H9 (cell line): Measurements from ENCODE around the gene CENPP. TPM values are rescaled to one million over a fixed set of nuclear protein-coding genes. Genes with fewer than 3 reads are reported as not detected.

Source experiments
- DNase-seq: peaks from one replicate; pipeline ENCODE4 v3.0.0-alpha.2; 2017
- H2AFZ ChIP-seq: one replicate; pipeline ENCODE4 v1.6.1; 2013; ENCODE audit warnings: mild to moderate bottlenecking, low read length, control low read depth, moderate library complexity
- H2AK5ac ChIP-seq: 2 replicates; pipeline ENCODE4 v1.6.1; 2013; ENCODE audit warnings: low read length, control low read depth, mixed read lengths; ENCODE audit not compliant: insufficient read length
- H2BK120ac ChIP-seq: one replicate; pipeline ENCODE4 v1.6.1; 2013; ENCODE audit warnings: low read depth, mild to moderate bottlenecking, low read length, control low read depth, inconsistent platforms; ENCODE audit not compliant: poor library complexity, severe bottlenecking
- H2BK12ac ChIP-seq: 2 replicates; pipeline ENCODE4 v1.6.1; 2013; ENCODE audit warnings: low read length, control low read depth, mixed read lengths, low read depth; ENCODE audit not compliant: insufficient read length
- H2BK15ac ChIP-seq: 2 replicates; pipeline ENCODE4 v1.6.1; 2013; ENCODE audit warnings: low read depth, low read length, control low read depth
- H2BK20ac ChIP-seq: one replicate; pipeline ENCODE4 v1.6.1; 2013; ENCODE audit warnings: low read depth, mild to moderate bottlenecking, low read length, control low read depth, inconsistent platforms; ENCODE audit not compliant: poor library complexity, severe bottlenecking
- H2BK5ac ChIP-seq: 2 replicates; pipeline ENCODE4 v1.6.1; 2013; ENCODE audit warnings: low read length, control low read depth, mixed read lengths; ENCODE audit not compliant: insufficient read length
- H3K14ac ChIP-seq: 2 replicates; pipeline ENCODE4 v1.6.1; 2013; ENCODE audit warnings: low read length, control low read depth; ENCODE audit not compliant: insufficient read depth
- H3K18ac ChIP-seq: 2 replicates; pipeline ENCODE4 v1.6.1; 2013; ENCODE audit warnings: low read depth, mild to moderate bottlenecking, mixed read lengths, low read length, control low read depth; ENCODE audit not compliant: insufficient read length
- H3K23ac ChIP-seq: 2 replicates; pipeline ENCODE4 v1.6.1; 2013; ENCODE audit warnings: low read length, control low read depth, mixed read lengths, low read depth; ENCODE audit not compliant: insufficient read length
- H3K23me2 ChIP-seq: 2 replicates; pipeline ENCODE4 v1.6.1; 2013; ENCODE audit warnings: low read depth, mild to moderate bottlenecking, mixed read lengths, low read length, control low read depth; ENCODE audit not compliant: insufficient read length, poor library complexity, severe bottlenecking
- H3K27ac ChIP-seq: 2 replicates; pipeline ENCODE4 v1.5.1; 2013; ENCODE audit warnings: low read length, control low read depth, mixed read lengths, low read depth; ENCODE audit not compliant: insufficient read length
- H3K27me3 ChIP-seq: 2 replicates; pipeline ENCODE4 v1.6.1; 2013; ENCODE audit warnings: low read length, control low read depth, inconsistent platforms; ENCODE audit not compliant: insufficient read depth
- H3K4ac ChIP-seq: 2 replicates; pipeline ENCODE4 v1.6.1; 2013; ENCODE audit warnings: low read depth, mild to moderate bottlenecking, control low read depth, inconsistent platforms, low read length, moderate library complexity
- H3K4me1 ChIP-seq: 2 replicates; pipeline ENCODE4 v1.6.1; 2013; ENCODE audit warnings: low read length, control low read depth, inconsistent platforms; ENCODE audit not compliant: insufficient read depth
- H3K4me2 ChIP-seq: 2 replicates; pipeline ENCODE4 v1.6.1; 2013; ENCODE audit warnings: low read length, control low read depth, mixed read lengths; ENCODE audit not compliant: insufficient read length, insufficient read depth
- H3K56ac ChIP-seq: 2 replicates; pipeline ENCODE4 v1.6.1; 2013; ENCODE audit warnings: low read depth, mild to moderate bottlenecking, mixed read lengths, low read length, control low read depth; ENCODE audit not compliant: insufficient read length
- H3K79me1 ChIP-seq: 2 replicates; pipeline ENCODE4 v1.6.1; 2013; ENCODE audit warnings: low read depth, mild to moderate bottlenecking, moderate library complexity, low read length, control low read depth, inconsistent platforms; ENCODE audit not compliant: insufficient read depth, poor library complexity, severe bottlenecking
- H3K79me2 ChIP-seq: 2 replicates; pipeline ENCODE4 v1.6.1; 2013; ENCODE audit warnings: low read length, control low read depth, inconsistent platforms; ENCODE audit not compliant: insufficient read depth
- H3K9ac ChIP-seq: 2 replicates; pipeline ENCODE4 v1.6.1; 2013; ENCODE audit warnings: low read length, control low read depth, mixed read lengths; ENCODE audit not compliant: insufficient read length; ENCODE audit errors: extremely low read depth
- H3K9me3 ChIP-seq: one replicate; pipeline ENCODE4 v1.6.1; 2013; ENCODE audit warnings: low read depth, low read length, inconsistent platforms; ENCODE audit not compliant: control insufficient read depth
- H3T11ph ChIP-seq: one replicate; pipeline ENCODE4 v1.6.1; 2013; ENCODE audit warnings: mild to moderate bottlenecking, low read length, control low read depth, inconsistent platforms
- H4K20me1 ChIP-seq: one replicate; pipeline ENCODE4 v1.6.1; 2013; ENCODE audit not compliant: control insufficient read depth, insufficient read length, insufficient read depth
- H4K5ac ChIP-seq: 2 replicates; pipeline ENCODE4 v1.6.1; 2013; ENCODE audit warnings: low read depth, mild to moderate bottlenecking, mixed read lengths, low read length, control low read depth; ENCODE audit not compliant: insufficient read length
- H4K8ac ChIP-seq: replicated peaks from 2 replicates; pipeline ENCODE4 v1.6.1; 2013; ENCODE audit warnings: low read length, control low read depth, mixed read lengths, low read depth; ENCODE audit not compliant: insufficient read length
- H4K91ac ChIP-seq: 2 replicates; pipeline ENCODE4 v1.6.1; 2013; ENCODE audit warnings: low read depth, mild to moderate bottlenecking, moderate library complexity, mixed read lengths, low read length, control low read depth; ENCODE audit not compliant: insufficient read length
- H3K27ac Mint-ChIP-seq, 3 experiments: 2 replicates in 2 of 3; 3 replicates in 1 of 3; pipeline ENCODE4 v1.8.0; 2020 to 2021; ENCODE audit warnings: mixed read lengths in 3 of 3, mild to moderate bottlenecking in 1 of 3, moderate library complexity in 1 of 3
- H3K27me3 Mint-ChIP-seq: 2 replicates; pipeline ENCODE4 v1.8.0; 2021; ENCODE audit warnings: low read depth, mild to moderate bottlenecking, moderate library complexity, mixed read lengths
- H3K36me3 Mint-ChIP-seq, 3 experiments: 2 replicates in 2 of 3; 3 replicates in 1 of 3; pipeline ENCODE4 v1.8.0; 2020 to 2021; ENCODE audit warnings: low read depth in 3 of 3, mixed read lengths in 3 of 3; ENCODE audit not compliant: insufficient read depth in 1 of 3
- H3K4me1 Mint-ChIP-seq, 2 experiments: 2 replicates each; pipeline ENCODE4 v1.8.0; 2020; ENCODE audit warnings: mixed read lengths in 2 of 2
- H3K4me3 Mint-ChIP-seq, 2 experiments: 2 replicates in 1 of 2; 3 replicates in 1 of 2; pipeline ENCODE4 v1.8.0; 2020 to 2021; ENCODE audit warnings: mild to moderate bottlenecking in 2 of 2, mixed read lengths in 2 of 2, moderate library complexity in 1 of 2
- H3K9me3 Mint-ChIP-seq, 2 experiments: 2 replicates in 1 of 2; 3 replicates in 1 of 2; pipeline ENCODE4 v1.8.0; 2020; ENCODE audit warnings: mild to moderate bottlenecking in 2 of 2, mixed read lengths in 2 of 2, moderate library complexity in 1 of 2
- CTCF ChIP-seq: fragments of 200-600 bp; sonication (generic); conservative IDR thresholded peaks from 3 replicates; pipeline ENCODE4 v1.8.0; 2021; ENCODE audit warnings: antibody characterized with exemption, mild to moderate bottlenecking
- WGBS: extraction: QIAGEN DNeasy Blood & Tissue Kit; methylation state at CpG from one replicate; pipeline ENCODE4 v1.1.7; 2013; ENCODE audit warnings: missing lambda C conversion rate, low lambda C conversion rate, mixed read lengths; ENCODE audit not compliant: insufficient read length; ENCODE audit errors: extremely low coverage; 5-methylcytosine and 5-hydroxymethylcytosine counted together
- total RNA-seq: library from RNA; stranded (reverse); gene quantifications from 2 replicates; pipeline ENCODE4 v1.2.1, GENCODE V29; 2021

Gene CENPP
- total RNA-seq, 1 experiment from 2014 or later: 9.1 TPM

- Histone ChIP-seq H4K20me1 (no peaks in the 10 kb centered on the region), H3K9ac (no peak overlapping the region), H2BK20ac (no peak overlapping the region), H3K79me2 (no peaks in the 10 kb centered on the region), H2BK12ac (no peak overlapping the region), H4K91ac (no peak overlapping the region), H3K18ac (no peak overlapping the region), H4K5ac (no peak overlapping the region), H2BK5ac (no peak overlapping the region), H3K4me2 (no peak overlapping the region), H2BK15ac (no peak overlapping the region), H3K79me1 (no peaks in the 10 kb centered on the region), H3K9me3 (no peaks in the 10 kb centered on the region), H3K27ac (no peak overlapping the region), H3K4me1 (no peaks in the 10 kb centered on the region), H3T11ph (no peak overlapping the region), H3K4ac (no peak overlapping the region), H3K14ac (no peak overlapping the region), H3K56ac (no peak overlapping the region), H3K23me2 (no peaks in the 10 kb centered on the region), H4K8ac (no peak overlapping the region), H3K23ac (no peak overlapping the region), H2AFZ (no peak overlapping the region), H3K27me3 (no peaks in the 10 kb centered on the region), H2BK120ac (no peak overlapping the region), H2AK5ac (no peak overlapping the region)
- WGBS: no CpG with 5 or more reads among the region's 3 CpGs
- Mint-ChIP-seq H3K27ac (peak overlapping the region in 1 of 3 experiments; percentile 43; a peak in 1 of 7 replicates), H3K4me1 (peaks cover 0 to 13% of the 10 kb centered on the region in 2 experiments; a peak in 2 of 4 replicates), H3K4me3 (no peak overlapping the region), H3K27me3 (no peaks in the 10 kb centered on the region), H3K36me3 (no peaks in the 10 kb centered on the region), H3K9me3 (no peaks in the 10 kb centered on the region)
- no peak for TF ChIP-seq CTCF
- DNase-seq: no peak
These were observed 208.5 kb downstream of the CENPP start for GRCh38 chr9:92534204-92534603.
